Calu3 (cell line): ENCODE data around the gene FGG. TPM values are rescaled to one million over a fixed set of nuclear protein-coding genes. Genes with fewer than 3 reads are reported as not detected.

Source experiments
- BruUV-seq: library from RNA; stranded (reverse); fragments of 400-500 nt; replicated peaks from 2 replicates; lab custom pipeline; 2021; lab: Mats Ljungman, UMichigan
- CTCF ChIA-PET: fragments of 300-600 bp; sonication (Branson Sonifier 250); formaldehyde crosslinking; loops from one replicate; lab custom pipeline; 2022; ENCODE audit warnings: antibody characterized with exemption; lab: Charles Lee
- DNase-seq: peaks from one replicate; pipeline ENCODE4 v3.0.0; 2022
- H3K27ac Mint-ChIP-seq: one replicate; pipeline ENCODE4 v1.8.0; 2022; ENCODE audit warnings: mixed read lengths; ENCODE audit not compliant: unreplicated experiment
- H3K27me3 Mint-ChIP-seq: one replicate; pipeline ENCODE4 v1.8.0; 2022; ENCODE audit warnings: mixed read lengths; ENCODE audit not compliant: unreplicated experiment
- H3K36me3 Mint-ChIP-seq: one replicate; pipeline ENCODE4 v1.8.0; 2022; ENCODE audit warnings: mild to moderate bottlenecking, moderate library complexity, mixed read lengths; ENCODE audit not compliant: insufficient read depth, unreplicated experiment
- H3K4me1 Mint-ChIP-seq: one replicate; pipeline ENCODE4 v1.8.0; 2022; ENCODE audit warnings: mild to moderate bottlenecking, low read depth, mixed read lengths; ENCODE audit not compliant: unreplicated experiment
- H3K4me3 Mint-ChIP-seq: one replicate; pipeline ENCODE4 v1.8.0; 2022; ENCODE audit warnings: mild to moderate bottlenecking, low read depth, moderate library complexity, mixed read lengths; ENCODE audit not compliant: unreplicated experiment
- H3K9me3 Mint-ChIP-seq: one replicate; pipeline ENCODE4 v1.8.0; 2022; ENCODE audit warnings: low read depth, mixed read lengths; ENCODE audit not compliant: unreplicated experiment
- CTCF ChIP-seq: fragments of 200-600 bp; IDR thresholded peaks from one replicate; pipeline ENCODE4 v1.8.0; 2022; ENCODE audit warnings: antibody characterized with exemption; ENCODE audit not compliant: unreplicated experiment
- intact Hi-C: fragments of 100-400 bp; cut with micrococcal nuclease; formaldehyde crosslinking; loops from one replicate; pipeline ENCODE4 v1.10.0; 2022; ENCODE audit not compliant: unreplicated experiment
- total RNA-seq: library from RNA; stranded (reverse); gene quantifications from 2 replicates; pipeline ENCODE4 v1.2.3, GENCODE V29; 2022

The FGG gene
- total RNA-seq, 1 experiment from 2014 or later: 0.24 TPM

DNA sequence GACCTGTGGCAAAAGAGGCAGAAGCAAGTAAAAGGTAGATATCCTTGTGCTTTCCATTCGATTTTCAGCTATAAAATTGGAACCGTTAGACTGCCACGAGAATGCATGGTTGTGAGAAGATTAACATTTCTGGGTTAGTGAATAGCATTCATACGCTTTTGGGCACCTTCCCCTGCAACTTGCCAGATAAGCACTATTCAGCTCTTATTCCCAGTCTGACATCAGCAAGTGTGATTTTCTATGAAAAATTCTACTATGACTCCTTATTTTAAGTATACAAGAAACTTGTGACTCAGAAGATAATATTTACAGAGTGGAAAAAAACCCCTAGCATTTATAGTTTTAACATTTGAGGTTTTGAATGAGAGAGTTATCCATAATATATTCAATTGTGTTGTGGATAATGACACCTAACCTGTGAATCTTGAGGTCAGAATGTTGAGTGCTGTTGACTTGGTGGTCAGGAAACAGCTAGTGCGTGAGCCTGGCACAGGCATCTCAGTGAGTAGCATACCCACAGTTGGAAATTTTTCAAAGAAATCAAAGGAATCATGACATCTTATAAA is 45.7 kb downstream of the FGG start:
- H3K27ac Mint-ChIP-seq: no peak overlapping the region
- no peak for TF ChIP-seq CTCF
- H3K4me1 Mint-ChIP-seq: no peaks in the 10 kb centered on the region
- DNase-seq: no peak
- CTCF ChIA-PET: no interaction called here
- no peak overlapping the region for H3K4me3 Mint-ChIP-seq
- BruUV-seq: no TSS peak
- no peaks in the 10 kb centered on the region for H3K9me3 Mint-ChIP-seq
- intact Hi-C loops: no loop called here
- H3K36me3 Mint-ChIP-seq: no peaks in the 10 kb centered on the region
- no peaks in the 10 kb centered on the region for H3K27me3 Mint-ChIP-seq

GRCh38 chr4:154565704-154566103 is 46.8 kb downstream of the FGG start:
- TF ChIP-seq CTCF: no peak

DNA sequence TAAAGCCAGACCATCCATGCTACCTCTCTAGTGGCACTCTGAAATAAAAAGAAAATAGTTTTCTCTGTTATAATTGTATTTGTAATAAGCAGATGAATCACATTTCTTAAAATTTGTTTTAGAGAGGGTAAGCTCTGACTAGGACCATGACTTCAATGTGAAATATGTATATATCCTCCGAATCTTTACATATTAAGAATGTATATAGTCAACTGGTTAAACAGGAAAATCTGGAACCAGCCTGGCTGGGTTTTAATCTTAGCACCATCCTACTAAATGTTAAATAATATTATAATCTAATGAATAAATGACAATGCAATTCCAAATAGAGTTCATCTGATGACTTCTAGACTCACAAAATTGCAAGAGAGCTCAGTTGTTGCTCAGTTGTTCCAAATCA is 48.1 kb downstream of the FGG start:
- CTCF ChIA-PET: no interaction called here
- Mint-ChIP-seq H3K27me3 (no peaks in the 10 kb centered on the region), H3K4me1 (peaks cover 18% of the 10 kb centered on the region), H3K9me3 (no peaks in the 10 kb centered on the region), H3K4me3 (no peak overlapping the region), H3K36me3 (no peaks in the 10 kb centered on the region), H3K27ac (no peak overlapping the region)
- intact Hi-C loops: loop anchor here (5.0 kb wide), 1 partner anchor 33 kb away; no protein-coding TSS in a partner anchor
- DNase-seq: no peak
- no TSS peak for BruUV-seq
- no peak for TF ChIP-seq CTCF

More at GRCh38 chr4:154565704-154566103, 46.8 kb downstream of the FGG start:
- Mint-ChIP-seq H3K27me3 (no peaks in the 10 kb centered on the region), H3K36me3 (no peaks in the 10 kb centered on the region), H3K4me3 (no peak overlapping the region), H3K27ac (no peak overlapping the region), H3K4me1 (peaks cover 4% of the 10 kb centered on the region), H3K9me3 (no peaks in the 10 kb centered on the region)
- intact Hi-C loops: no loop called here
- CTCF ChIA-PET: no interaction called here
- DNase-seq: no peak
- no TSS peak for BruUV-seq

DNA sequence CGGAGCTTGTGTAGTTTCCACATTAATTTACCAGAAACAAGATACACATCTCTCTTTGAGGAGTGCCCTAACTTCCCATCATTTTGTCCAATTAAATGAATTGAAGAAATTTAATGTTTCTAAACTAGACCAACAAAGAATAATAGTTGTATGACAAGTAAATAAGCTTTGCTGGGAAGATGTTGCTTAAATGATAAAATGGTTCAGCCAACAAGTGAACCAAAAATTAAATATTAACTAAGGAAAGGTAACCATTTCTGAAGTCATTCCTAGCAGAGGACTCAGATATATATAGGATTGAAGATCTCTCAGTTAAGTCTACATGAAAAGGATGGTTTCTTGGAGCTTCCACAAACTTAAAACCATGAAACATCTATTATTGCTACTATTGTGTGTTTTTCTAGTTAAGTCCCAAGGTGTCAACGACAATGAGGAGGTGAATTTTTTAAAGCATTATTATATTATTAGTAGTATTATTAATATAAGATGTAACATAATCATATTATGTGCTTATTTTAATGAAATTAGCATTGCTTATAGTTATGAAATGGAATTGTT is 49.7 kb downstream of the FGG start, which contains the start of gene FGB:
FGB (plus strand) TSS at position 315 of the 558 bp plus-strand sequence; CDS start at position 323, 8 bp downstream.
- H3K36me3 Mint-ChIP-seq: no peaks in the 10 kb centered on the region
- peaks cover 18% of the 10 kb centered on the region for H3K4me1 Mint-ChIP-seq
- H3K27ac Mint-ChIP-seq: no peak within 1 kb of the TSS
- CTCF ChIA-PET: interaction anchor here (1.3 kb wide), 1 partner anchor 56 kb away, joined by 7 read pairs; no protein-coding TSS in a partner anchor
- H3K27me3 Mint-ChIP-seq: no peaks in the 10 kb centered on the region
- intact Hi-C loops: loop anchor here (5.0 kb wide), 1 partner anchor 35 kb away; no protein-coding TSS in a partner anchor
- H3K4me3 Mint-ChIP-seq: no peak within 1 kb of the TSS
- TF ChIP-seq CTCF: no peak
- H3K9me3 Mint-ChIP-seq: no peaks in the 10 kb centered on the region
- DNase-seq: no peak
- no TSS peak for BruUV-seq
